HTR-8/SVneo (cell line): ENCODE results near the gene UTY.
"Not testable (repeated sequence)": the region's sequence is repeated elsewhere in the genome, so short reads cannot be mapped to it uniquely, and the experiment has no call there.

Experiments
- DNase-seq: peaks from one replicate; pipeline ENCODE4 v3.0.0; 2011; ENCODE audit warnings: low spot score, mixed read lengths; ENCODE audit not compliant: insufficient read length
- FAIRE-seq: peaks from 2 replicates; lab custom pipeline; 2011; peaks lifted over from hg19 to GRCh38; lab: Jason Lieb, UNC

Gene UTY

DNA sequence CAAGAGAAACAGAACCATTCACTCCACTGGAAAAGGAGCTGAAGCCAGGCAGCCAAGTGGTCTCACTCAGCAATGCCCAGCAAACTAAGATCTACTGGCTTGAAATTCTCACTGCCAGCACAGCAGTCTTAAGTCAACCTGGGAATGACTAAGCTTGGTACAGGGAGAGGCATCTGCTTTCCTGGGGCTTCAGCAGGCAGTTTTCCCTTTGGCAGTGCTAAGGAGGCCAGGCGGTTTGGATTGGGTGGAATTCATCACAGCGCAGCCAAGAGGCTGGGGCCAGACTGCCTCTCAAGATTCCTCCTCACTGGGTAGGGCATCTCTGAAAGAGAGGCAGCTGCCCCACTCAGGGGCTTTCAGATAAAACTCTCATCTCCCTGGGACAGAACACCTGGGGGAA lies 149.2 kb downstream of the UTY start:
- FAIRE-seq (no peak), DNase-seq (no peak)

DNA sequence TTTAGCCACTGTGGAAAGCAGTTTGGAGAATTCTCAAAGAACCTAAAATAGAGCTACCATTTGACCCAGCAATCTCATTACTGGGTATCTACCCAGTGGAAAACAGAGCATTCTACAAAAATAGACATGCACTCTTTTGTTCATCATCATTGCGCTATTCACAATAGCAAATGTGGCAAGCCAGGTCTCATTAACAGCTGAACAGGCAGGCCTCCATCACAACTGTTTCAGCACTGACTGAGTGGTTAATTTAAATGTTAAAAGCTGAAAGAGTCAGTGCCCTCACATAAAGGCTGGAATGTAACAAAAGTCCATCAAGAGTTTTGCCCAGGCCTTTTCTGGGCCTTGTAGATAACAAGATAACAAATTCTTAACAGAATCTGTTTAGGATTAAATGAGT lies 166.9 kb downstream of the UTY start:
- no peak for FAIRE-seq
- no peak for DNase-seq

DNA sequence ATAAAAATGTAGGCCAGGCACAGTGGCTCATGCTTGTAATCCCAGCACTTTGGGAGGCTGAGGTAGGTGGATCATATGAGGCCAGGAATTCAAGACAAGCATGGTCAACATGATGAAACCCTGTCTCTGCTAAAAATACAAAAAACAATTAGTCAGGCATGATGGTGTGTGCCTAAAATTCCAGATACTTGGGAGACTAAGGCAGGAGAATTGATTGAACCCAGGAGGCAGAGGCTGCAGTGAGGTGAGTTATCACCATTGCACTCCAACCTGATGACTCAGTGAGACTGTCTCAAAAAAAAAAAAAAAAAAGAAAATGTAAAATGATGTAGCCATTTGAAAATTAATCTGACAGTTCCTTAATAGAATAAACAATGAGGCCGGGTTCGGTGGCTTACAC lies 171.9 kb downstream of the UTY start:
- DNase-seq (no peak), FAIRE-seq (no peak)

DNA sequence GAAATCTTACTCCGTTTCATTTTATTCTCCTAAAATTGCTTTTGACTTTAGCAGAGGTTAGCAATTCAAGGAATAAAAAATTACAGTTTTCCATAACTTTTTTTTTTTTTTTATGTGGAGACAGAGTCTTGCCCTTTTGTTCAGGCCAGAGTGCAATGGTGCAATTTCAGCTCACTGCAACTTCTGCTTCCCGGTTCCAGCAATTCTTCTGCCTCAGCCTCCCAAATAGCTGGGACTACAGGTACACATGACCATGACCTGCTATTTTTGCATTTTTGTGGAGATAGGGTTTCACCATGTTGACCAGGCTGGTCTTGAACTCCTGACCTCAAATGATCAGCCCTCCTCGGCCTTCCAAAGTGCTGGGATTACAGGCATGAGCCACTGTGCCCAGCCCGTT lies 179.0 kb downstream of the UTY start:
- DNase-seq (no peak), FAIRE-seq (no peak)

DNA sequence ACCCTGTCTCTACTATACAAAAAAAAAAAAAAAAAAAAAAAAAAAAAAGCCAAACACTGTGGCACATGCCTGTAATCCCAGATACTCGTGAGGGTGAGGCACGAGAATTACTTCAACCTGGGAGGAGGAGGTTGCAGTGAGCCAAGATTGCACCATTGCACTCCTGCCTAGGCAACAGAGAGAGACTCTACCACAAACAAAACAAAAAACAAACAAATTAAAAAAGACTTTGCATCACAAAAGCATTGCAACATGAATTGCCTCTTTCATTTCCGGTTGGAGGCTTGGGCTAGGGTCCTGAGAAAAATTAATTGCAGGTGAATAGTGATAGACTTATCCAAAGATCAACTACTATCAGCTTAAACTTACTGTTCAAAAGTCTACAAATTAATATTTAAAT lies 180.4 kb downstream of the UTY start:
- no peak for FAIRE-seq
- DNase-seq: no peak

DNA sequence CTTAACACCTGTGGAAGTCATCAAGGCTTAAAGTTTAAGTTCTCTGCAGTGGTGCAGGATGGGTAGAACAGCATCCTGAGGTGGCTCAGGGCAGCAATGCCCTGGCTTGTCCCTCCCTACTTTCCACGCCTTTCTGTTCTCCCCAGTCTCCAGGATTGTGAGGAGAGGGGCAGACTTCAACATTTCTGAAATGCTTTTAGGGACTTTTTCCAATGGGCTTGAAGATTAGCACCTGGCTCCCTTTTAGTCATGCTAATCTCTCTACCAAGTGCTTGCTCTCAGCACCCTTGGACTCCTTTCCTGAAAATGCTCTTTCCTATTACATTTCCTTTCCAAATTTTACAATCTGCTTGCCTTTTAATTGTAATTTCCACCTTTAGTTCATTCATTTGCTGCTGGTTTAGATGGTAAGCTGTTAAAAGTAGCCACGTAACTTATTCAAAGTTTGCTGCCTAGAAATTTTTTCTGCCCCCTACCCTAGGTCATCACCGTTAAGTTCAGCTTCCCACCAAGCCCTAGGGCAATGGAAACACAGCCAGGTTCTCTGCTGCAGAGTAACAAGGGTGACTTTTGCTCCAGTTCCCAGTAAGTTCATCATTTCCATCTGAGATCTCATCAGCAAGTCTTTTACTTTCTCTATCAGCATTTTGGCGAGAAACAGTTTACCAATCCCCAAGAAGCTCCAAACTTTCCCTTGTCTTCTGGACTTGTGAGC lies 183.5 kb downstream of the UTY start:
- DNase-seq (no peak), FAIRE-seq (no peak)

DNA sequence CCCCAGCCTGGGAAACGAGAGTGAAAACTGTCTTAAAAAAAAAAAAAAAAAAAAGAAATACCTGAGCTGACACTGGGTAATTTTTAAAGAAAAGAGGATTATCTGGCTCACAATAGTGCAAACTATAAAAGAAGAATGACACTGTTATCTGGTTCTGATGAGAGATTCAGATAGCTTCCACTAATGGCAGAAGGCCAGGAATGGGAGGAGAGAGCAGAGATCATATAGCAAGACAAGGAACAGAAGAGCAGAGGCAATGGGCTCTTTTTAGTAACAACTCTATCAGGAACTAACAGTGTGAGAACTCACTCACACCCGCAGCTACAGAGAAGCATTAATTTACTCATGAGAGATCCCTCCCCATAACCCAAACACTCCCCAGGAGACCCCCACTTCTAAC lies 184.8 kb downstream of the UTY start:
- FAIRE-seq (no peak), DNase-seq (no peak)

DNA sequence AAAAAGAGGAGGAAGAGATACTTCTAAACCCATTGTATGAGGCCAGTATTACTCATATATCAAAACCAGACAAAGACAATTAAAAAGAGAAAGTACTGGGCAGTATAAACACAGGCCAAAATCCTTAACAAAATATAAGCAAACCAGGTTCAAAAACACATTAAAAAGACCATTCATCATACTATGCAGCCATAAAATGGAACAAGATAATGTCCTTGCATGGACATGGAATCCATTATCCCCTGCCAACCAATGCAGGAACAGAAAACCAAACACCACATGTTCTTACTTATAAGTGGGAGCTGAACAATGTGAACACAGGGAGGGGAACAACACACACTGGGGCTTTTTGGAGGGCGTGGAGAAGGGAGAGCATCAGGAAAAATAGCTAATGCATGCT lies 188.6 kb downstream of the UTY start:
- DNase-seq (no peak), FAIRE-seq (no peak)

DNA sequence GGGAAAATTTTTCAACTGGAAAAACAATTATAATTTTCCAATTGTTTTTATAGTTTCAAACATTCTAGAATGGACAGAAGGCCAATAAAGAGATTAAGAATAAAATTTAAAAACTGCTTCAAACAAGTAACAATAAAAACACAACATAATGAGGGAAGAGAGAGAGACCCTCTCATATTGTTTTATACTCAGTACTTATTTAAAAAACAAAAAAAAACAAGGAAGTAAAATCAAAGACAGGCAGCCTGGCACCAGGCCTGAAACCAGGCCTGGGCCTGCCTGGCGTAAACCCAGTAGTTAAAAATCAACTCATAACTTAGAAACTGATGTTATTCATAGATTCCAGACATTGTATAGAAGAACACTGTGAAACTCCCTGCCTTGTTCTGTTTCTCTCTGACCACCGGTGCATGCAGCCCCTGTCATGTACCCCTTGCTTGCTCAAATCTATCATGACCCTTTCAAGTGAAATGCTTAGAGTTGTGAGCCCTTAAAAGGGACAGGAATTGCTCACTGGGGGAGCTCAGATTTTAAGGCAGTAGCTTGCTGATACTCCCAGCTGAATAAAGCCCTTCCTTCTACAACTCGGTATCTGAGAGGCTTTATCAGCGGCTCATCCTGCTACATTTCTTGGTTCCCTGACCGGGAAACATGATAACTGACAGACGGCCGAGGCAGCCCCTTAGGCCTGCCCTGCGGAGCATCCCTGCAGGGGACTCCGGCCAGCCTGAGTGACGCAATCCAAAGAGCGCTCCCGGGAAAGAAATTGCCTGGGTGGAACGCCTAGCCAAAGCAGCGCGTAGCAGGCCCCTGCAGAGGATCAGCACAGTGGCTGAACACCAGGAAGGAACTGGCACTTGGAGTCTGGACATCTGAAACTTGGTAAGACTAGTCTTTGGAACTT lies 197.4 kb downstream of the UTY start:
- not testable (repeated sequence) for FAIRE-seq, DNase-seq

DNA sequence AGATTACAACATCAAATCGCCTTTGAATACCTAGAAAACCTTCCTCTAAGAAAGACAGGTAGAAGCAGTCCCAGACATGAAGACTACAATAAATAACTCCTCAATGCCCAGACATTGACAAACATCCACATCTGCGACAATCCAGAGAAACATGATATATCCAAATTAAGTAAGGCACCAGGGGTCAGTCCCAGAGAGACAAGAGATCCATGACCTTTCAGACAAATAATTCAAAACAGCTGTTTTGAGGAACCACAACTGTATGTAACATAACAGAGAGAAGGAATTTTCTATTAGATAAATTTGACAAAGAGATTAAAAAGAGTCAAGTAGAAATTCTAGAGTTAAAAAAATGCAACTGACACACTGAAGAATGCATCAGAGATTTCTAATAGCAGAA lies 200.3 kb downstream of the UTY start:
- FAIRE-seq (no peak), DNase-seq (no peak)

DNA sequence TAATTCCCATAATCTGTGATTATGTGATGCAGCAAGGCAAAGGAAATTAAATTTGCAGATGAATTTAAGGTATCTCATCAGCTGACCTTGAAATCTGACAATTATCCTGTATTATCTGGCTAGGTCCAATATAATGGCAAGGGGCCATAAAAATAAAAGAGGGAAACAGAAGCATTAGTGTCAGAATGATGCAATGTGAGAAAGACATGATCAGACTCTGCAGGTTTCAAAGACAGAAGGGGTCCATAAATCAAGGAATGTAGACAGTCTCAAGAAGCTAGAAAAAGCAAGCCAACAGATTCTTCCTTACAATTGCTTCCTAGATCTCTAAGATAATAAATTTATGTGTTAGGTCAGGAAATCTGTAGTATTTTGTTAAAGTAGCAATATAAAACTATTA lies 208.1 kb downstream of the UTY start:
- DNase-seq (no peak), FAIRE-seq (no peak)

DNA sequence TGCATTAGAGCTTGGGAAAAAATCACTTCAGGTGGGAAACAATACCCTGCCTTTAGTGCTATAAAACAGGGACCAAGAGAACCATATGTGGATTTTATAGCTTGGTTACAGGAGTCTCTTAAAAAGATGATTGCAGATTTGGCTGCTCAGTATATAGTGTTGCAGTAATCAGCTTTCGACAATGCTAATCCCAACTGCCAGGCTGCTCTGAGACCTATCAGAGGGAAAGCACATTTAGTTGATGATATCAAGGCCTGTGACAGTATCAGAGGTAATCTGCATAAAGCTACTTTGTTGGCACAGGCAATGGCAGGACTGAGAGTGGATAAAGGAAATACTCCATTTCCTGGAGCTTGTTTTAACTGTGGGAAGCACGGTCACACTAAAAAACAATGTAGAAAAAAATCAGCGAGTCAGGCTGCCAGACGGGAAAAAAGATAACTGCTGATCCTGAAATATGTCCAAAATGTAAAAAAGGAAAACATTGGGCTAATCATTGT lies 225.8 kb downstream of the UTY start:
- DNase-seq, FAIRE-seq: not testable (repeated sequence)

DNA sequence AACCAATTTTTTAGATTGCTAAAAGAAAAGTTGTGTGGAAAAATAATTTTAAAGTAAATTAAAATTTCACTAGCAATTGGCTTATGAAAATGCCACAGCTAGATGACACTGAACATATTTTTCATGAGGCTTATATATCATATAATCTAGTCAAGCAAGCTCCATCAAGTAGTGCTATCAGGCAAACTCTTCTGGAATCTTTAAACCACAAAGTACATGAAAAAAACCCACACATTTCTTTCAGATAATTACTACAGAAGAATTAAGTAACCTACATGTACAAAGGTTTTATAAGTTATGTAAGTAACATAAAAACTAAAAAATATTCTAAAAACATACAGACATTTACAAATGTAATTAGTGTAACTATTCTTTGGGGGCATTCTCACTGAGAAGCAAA lies 229.4 kb downstream of the UTY start:
- FAIRE-seq: no peak

DNA sequence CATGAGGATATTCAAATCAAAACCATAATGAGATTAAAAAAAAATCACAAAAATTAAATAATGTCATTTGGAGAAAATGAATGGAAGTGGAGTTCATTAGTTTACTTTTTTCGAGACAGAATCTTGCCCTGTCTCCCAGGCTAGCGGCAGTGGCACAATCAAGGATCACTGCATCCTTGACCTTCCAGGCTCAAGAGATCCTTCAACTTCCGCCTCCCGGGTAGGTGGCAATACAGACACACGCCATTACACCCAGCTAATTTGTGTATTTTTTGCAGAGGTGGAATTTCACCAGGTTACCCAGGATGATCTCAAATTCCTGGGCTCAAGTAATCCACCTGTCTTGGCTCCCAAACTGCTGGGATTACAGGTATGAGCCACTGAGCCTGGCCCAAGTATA lies 236.1 kb downstream of the UTY start:
- no peak for FAIRE-seq
- no peak for DNase-seq

More for the DNA sequence above, 229.4 kb downstream of the UTY start:
- DNase-seq: no peak

DNA sequence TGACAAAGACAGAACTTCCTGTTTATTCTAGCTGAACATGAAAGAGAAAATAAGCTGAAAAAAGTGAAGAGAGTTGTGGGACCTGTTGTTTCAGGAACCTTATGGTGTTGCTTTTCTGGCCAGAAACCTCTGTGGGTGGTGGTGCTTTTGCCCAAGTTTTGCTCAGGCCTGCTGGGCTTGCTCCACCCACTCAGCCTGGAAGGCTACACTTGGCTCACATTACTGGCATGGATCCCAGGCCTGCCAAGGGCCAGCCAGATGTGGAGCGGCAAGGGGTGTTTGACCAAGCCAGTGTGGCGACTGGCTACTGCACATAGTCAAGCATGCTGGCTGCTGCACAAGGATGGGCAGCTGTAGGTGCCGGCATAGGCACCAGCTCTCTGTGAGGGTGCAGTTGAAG lies 245.9 kb downstream of the UTY start:
- FAIRE-seq (no peak), DNase-seq (no peak)

DNA sequence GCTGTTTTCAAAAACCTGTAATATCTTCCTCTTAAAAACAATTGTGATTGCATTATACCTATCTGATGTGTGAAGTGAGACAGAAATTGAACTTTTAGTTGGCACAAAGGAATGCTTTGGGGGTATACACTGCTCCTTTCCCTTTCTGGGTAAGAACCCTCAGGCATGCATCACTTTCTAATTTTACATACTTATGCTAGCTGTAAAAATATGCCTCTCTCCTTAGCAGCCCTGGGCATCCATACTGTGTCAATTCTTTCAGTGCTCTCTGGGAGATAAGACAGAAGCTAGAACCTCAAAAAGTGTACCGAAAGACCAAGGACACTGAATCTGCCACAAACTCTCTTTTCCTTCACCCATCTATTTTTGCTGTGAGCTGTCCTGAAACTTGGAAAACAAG lies 246.7 kb downstream of the UTY start:
- no peak for DNase-seq
- FAIRE-seq: no peak

DNA sequence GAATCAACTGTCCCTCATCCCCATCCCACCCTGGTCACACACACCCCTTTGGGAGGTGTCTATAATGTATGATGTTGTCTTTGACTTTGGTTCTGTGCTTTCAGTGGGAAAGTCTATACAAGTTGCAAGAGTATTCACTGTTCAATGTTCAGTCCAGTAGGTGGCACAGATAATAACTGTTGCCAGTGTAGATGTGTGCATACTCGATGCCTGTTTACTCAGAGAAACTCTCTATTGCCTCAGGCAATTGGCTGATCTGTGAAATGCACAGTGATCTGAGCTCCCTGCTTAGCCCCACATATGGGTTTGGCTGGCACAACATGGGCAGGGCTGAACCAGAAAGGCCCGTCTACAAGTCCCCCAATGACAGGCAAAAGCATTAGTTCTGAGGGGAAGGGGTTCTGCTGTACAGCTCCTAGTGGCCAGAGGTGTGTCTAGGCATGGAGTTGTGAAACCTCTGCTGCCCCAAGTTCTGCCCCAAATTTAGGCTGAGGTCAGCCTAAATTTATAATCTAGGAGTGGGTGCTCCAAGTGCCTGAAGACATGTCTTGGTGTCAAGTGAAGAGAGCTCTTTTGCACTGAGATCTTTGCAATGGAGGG lies 252.4 kb downstream of the UTY start:
- DNase-seq (no peak), FAIRE-seq (no peak)

DNA sequence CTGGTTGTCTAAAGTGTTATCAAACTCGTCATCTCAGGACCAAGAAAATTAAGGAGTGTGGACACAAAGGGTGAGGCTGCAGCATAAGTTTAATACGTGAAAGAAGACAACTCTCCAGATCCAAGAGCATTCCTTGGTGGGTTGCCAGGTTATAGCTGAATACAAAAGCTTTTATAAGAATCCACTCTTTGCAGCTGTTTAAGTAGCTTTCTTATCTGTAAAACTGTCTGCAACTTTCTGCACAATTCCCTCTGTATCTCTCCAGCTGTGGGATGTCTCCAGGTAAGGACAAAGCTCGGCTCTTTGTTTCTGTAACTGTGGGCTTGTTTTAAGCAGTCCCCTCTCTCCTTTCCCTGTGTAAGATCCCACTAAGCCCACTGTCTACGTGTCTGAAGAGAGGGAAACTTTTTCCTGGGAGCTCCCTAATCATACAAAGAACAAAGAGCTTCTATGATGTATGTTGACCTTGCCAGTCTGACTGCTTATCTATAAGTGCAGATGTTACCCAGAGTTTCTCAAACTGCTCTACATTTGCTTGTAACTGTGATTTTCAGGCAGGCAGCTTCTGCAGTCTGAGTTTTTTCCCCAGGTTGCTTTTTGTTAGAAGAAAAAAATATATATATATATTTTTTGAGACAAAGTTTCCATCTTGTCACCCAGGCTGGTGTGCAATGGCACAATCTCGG lies 268.7 kb downstream of the UTY start:
- no peak for FAIRE-seq
- no peak for DNase-seq

DNA sequence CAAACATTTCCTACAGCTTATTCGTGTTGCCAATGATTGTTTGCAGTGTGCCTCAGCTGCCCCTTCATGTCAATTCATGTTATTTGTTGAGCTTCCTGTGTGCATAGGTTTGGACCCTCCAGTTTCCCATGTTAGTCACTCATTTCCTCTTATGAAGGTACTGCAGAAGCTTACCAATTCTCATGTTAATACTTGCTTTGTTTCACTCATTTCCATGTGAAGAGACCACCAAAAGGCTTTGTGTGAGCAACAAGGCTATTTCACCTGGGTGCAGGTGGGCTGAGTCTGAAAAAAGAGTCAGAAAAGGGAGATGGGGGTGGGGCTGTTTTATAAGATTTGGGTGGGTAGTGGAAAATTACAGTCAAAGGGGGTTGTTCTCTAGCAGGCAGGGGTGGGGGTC lies 274.6 kb downstream of the UTY start:
- DNase-seq: no peak
- no peak for FAIRE-seq
